PC-3 (cell line): ENCODE results near the gene SERPINA12. TPM values are rescaled to one million over a fixed set of nuclear protein-coding genes. Genes with fewer than 3 reads are reported as not detected.

Experiments used
- ATAC-seq: fragments of 200-7000 bp; cut with Tn5 transposase; 2 replicates; pipeline ENCODE4 v1.9.1; 2020; ENCODE audit warnings: mild to moderate bottlenecking, moderate library complexity
- BruUV-seq: library from RNA; stranded (reverse); fragments of 400-500 nt; replicated peaks from 2 replicates; lab custom pipeline; 2021; lab: Mats Ljungman, UMichigan
- CTCF ChIA-PET: fragments of 300-600 bp; sonication (Branson Sonifier 250); formaldehyde crosslinking; loops from one replicate; lab custom pipeline; 2022; ENCODE audit warnings: antibody characterized with exemption; lab: Charles Lee
- POLR2A ChIA-PET: fragments of 300-600 bp; sonication (Branson Sonifier 250); formaldehyde crosslinking; loops from one replicate; lab custom pipeline; 2022; ENCODE audit warnings: antibody characterized with exemption; ENCODE audit not compliant: unreplicated experiment; lab: Charles Lee
- DNase-seq: peaks from one replicate; pipeline ENCODE4 v3.0.0-alpha.2; 2015
- H2AFZ ChIP-seq: fragments of 300-600 bp; sonication (generic); 2 replicates; pipeline ENCODE4 v1.6.0; 2016; ENCODE audit warnings: antibody characterized with exemption, low read length
- H3F3A ChIP-seq: fragments of 300-600 bp; sonication (generic); one replicate; pipeline ENCODE4 v1.6.0; 2017; ENCODE audit warnings: antibody characterized with exemption, low read length, control low read depth, mild to moderate bottlenecking; ENCODE audit not compliant: unreplicated experiment
- H3K27ac ChIP-seq: fragments of 300-600 bp; sonication (generic); 2 replicates; pipeline ENCODE4 v1.5.1; 2016; ENCODE audit warnings: mild to moderate bottlenecking, low read length
- H3K27me3 ChIP-seq: fragments of 300-600 bp; sonication (generic); 2 replicates; pipeline ENCODE4 v1.6.1; 2016; ENCODE audit warnings: low read length, mixed read lengths
- H3K36me3 ChIP-seq: fragments of 300-600 bp; sonication (generic); 2 replicates; pipeline ENCODE4 v1.6.1; 2016; ENCODE audit warnings: low read depth, mixed run types, low read length, mixed read lengths
- H3K4me1 ChIP-seq: fragments of 300-600 bp; sonication (generic); 2 replicates; pipeline ENCODE4 v1.5.1; 2016; ENCODE audit warnings: low read length; ENCODE audit not compliant: insufficient read depth
- H3K4me2 ChIP-seq: fragments of 300-600 bp; sonication (generic); 2 replicates; pipeline ENCODE4 v1.6.0; 2016; ENCODE audit warnings: low read length
- H3K4me3 ChIP-seq: fragments of 300-600 bp; sonication (generic); 2 replicates; pipeline ENCODE4 v1.5.1; 2016; ENCODE audit warnings: mild to moderate bottlenecking, low read length, mixed read lengths
- H3K79me2 ChIP-seq: fragments of 300-600 bp; sonication (generic); 2 replicates; pipeline ENCODE4 v1.6.1; 2017; ENCODE audit warnings: low read length, mixed read lengths
- H3K9ac ChIP-seq: fragments of 300-600 bp; sonication (generic); 2 replicates; pipeline ENCODE4 v1.6.0; 2016; ENCODE audit warnings: mild to moderate bottlenecking, low read length
- H3K9me2 ChIP-seq: fragments of 300-600 bp; sonication (generic); replicated peaks from 2 replicates; pipeline ENCODE4 v1.6.1; 2016; ENCODE audit warnings: mixed run types, low read length, mixed read lengths
- H3K9me3 ChIP-seq: fragments of 300-600 bp; sonication (generic); 2 replicates; pipeline ENCODE4 v1.6.1; 2016; ENCODE audit warnings: low read length, mixed read lengths
- H4K20me1 ChIP-seq: fragments of 300-600 bp; sonication (generic); 2 replicates; pipeline ENCODE4 v1.6.1; 2016; ENCODE audit warnings: low read length, mixed read lengths
- CTCF ChIP-seq: fragments of 300-600 bp; sonication (generic); conservative IDR thresholded peaks from 2 replicates; pipeline ENCODE4 v1.5.1; 2017; ENCODE audit warnings: antibody characterized with exemption, low read depth, mild to moderate bottlenecking, low read length
- EZH2 ChIP-seq: fragments of 300-600 bp; sonication (generic); IDR thresholded peaks from one replicate; pipeline ENCODE4 v1.6.1; 2017; ENCODE audit warnings: antibody characterized with exemption, mild to moderate bottlenecking, low read length; ENCODE audit not compliant: unreplicated experiment
- EZH2phosphoT487 ChIP-seq: fragments of 300-600 bp; sonication (generic); IDR thresholded peaks from 2 replicates; pipeline ENCODE4 v1.6.1; 2018; ENCODE audit warnings: mild to moderate bottlenecking, antibody characterized with exemption, low read length, borderline replicate concordance
- intact Hi-C: fragments of 100-400 bp; cut with micrococcal nuclease; formaldehyde crosslinking; loops from 2 replicates; pipeline ENCODE4 v1.9.0; 2023
- total RNA-seq: library from RNA; depleted of rRNA; stranded (reverse); fragments of >200 nt; gene quantifications from 2 replicates; pipeline ENCODE4 v1.2.3, GENCODE V29; 2014

The SERPINA12 gene
- total RNA-seq, 1 experiment from 2014 or later = not detected

- H2AFZ ChIP-seq = no peak overlapping the region
- no peak overlapping the region for H3K4me2 ChIP-seq
- no peaks in the 10 kb centered on the region for H4K20me1 ChIP-seq
- H3K36me3 ChIP-seq = no peaks in the 10 kb centered on the region
- no peaks in the 10 kb centered on the region for H3K9me2 ChIP-seq
- intact Hi-C loops = no loop called here
- TF ChIP-seq EZH2 = no peak
- peak; percentile 93 for TF ChIP-seq CTCF
- no peaks in the 10 kb centered on the region for H3K79me2 ChIP-seq
- BruUV-seq = no TSS peak
- CTCF ChIA-PET = interaction anchor here (0.6 to 1.0 kb wide), 3 partner anchors 52 to 65 kb away, joined by 3 to 4 read pairs (median 3); no protein-coding TSS in a partner anchor
- H3K27me3 ChIP-seq = peaks cover 33% of the 10 kb centered on the region
- POLR2A ChIA-PET = no interaction called here
- no peaks in the 10 kb centered on the region for H3K9me3 ChIP-seq
- H3K27ac ChIP-seq = no peak overlapping the region
- peak; percentile 42 for DNase-seq
- no peaks in the 10 kb centered on the region for H3K4me1 ChIP-seq
- H3K4me3 ChIP-seq = no peak overlapping the region
- peak; percentile 55 for ATAC-seq
- H3F3A ChIP-seq = no peaks in the 10 kb centered on the region
- no peak overlapping the region for H3K9ac ChIP-seq
These were observed 23.1 kb downstream of the SERPINA12 start for GRCh38 chr14:94485944-94486841.

- H3K9me2 ChIP-seq = no peaks in the 10 kb centered on the region
- no peaks in the 10 kb centered on the region for H3F3A ChIP-seq
- no peaks in the 10 kb centered on the region for H4K20me1 ChIP-seq
- POLR2A ChIA-PET = no interaction called here
- intact Hi-C loops = no loop called here
- no peak overlapping the region for H3K27ac ChIP-seq
- CTCF ChIA-PET = no interaction called here
- no peak overlapping the region for H2AFZ ChIP-seq
- peaks cover 28% of the 10 kb centered on the region for H3K27me3 ChIP-seq
- no peak overlapping the region for H3K9ac ChIP-seq
- no peak overlapping the region for H3K4me3 ChIP-seq
- H3K9me3 ChIP-seq = no peaks in the 10 kb centered on the region
- TF ChIP-seq EZH2 = no peak
- TF ChIP-seq CTCF = no peak
- TF ChIP-seq EZH2phosphoT487 = no peak
- no peak overlapping the region for H3K4me2 ChIP-seq
- no peaks in the 10 kb centered on the region for H3K4me1 ChIP-seq
- no peaks in the 10 kb centered on the region for H3K79me2 ChIP-seq
- DNase-seq = no peak
- no TSS peak for BruUV-seq
- ATAC-seq = no peak
- no peaks in the 10 kb centered on the region for H3K36me3 ChIP-seq
These were observed 24.8 kb downstream of the SERPINA12 start for GRCh38 chr14:94484481-94484880.

GRCh38 chr14:94483729-94484275 lies 25.5 kb downstream of the SERPINA12 start:
- Histone ChIP-seq H3K36me3 (no peaks in the 10 kb centered on the region), H3K9ac (no peak overlapping the region), H3K4me3 (no peak overlapping the region), H3K79me2 (no peaks in the 10 kb centered on the region), H3K4me1 (no peaks in the 10 kb centered on the region), H3K27ac (no peak overlapping the region), H3F3A (no peaks in the 10 kb centered on the region), H3K9me3 (no peaks in the 10 kb centered on the region), H2AFZ (no peak overlapping the region), H3K27me3 (peaks cover 23% of the 10 kb centered on the region), H3K4me2 (no peak overlapping the region), H4K20me1 (no peaks in the 10 kb centered on the region), H3K9me2 (no peaks in the 10 kb centered on the region)
- BruUV-seq = no TSS peak
- CTCF ChIA-PET = no interaction called here
- no peak for DNase-seq
- no peak for TF ChIP-seq CTCF
- TF ChIP-seq EZH2 = no peak
- POLR2A ChIA-PET = no interaction called here
- intact Hi-C loops = no loop called here
- ATAC-seq = no peak
